H9 (cell line): Measurements from ENCODE around the gene ULK4. TPM values are rescaled to one million over a fixed set of nuclear protein-coding genes. Genes with fewer than 3 reads are reported as not detected.

Source experiments
- DNase-seq: peaks from one replicate; pipeline ENCODE4 v3.0.0-alpha.2; 2017
- H2AFZ ChIP-seq: one replicate; pipeline ENCODE4 v1.6.1; 2013; ENCODE audit warnings: mild to moderate bottlenecking, low read length, control low read depth, moderate library complexity
- H2AK5ac ChIP-seq: 2 replicates; pipeline ENCODE4 v1.6.1; 2013; ENCODE audit warnings: low read length, control low read depth, mixed read lengths; ENCODE audit not compliant: insufficient read length
- H2BK120ac ChIP-seq: one replicate; pipeline ENCODE4 v1.6.1; 2013; ENCODE audit warnings: low read depth, mild to moderate bottlenecking, low read length, control low read depth, inconsistent platforms; ENCODE audit not compliant: poor library complexity, severe bottlenecking
- H2BK12ac ChIP-seq: 2 replicates; pipeline ENCODE4 v1.6.1; 2013; ENCODE audit warnings: low read length, control low read depth, mixed read lengths, low read depth; ENCODE audit not compliant: insufficient read length
- H2BK15ac ChIP-seq: 2 replicates; pipeline ENCODE4 v1.6.1; 2013; ENCODE audit warnings: low read depth, low read length, control low read depth
- H2BK20ac ChIP-seq: one replicate; pipeline ENCODE4 v1.6.1; 2013; ENCODE audit warnings: low read depth, mild to moderate bottlenecking, low read length, control low read depth, inconsistent platforms; ENCODE audit not compliant: poor library complexity, severe bottlenecking
- H2BK5ac ChIP-seq: 2 replicates; pipeline ENCODE4 v1.6.1; 2013; ENCODE audit warnings: low read length, control low read depth, mixed read lengths; ENCODE audit not compliant: insufficient read length
- H3K14ac ChIP-seq: 2 replicates; pipeline ENCODE4 v1.6.1; 2013; ENCODE audit warnings: low read length, control low read depth; ENCODE audit not compliant: insufficient read depth
- H3K18ac ChIP-seq: 2 replicates; pipeline ENCODE4 v1.6.1; 2013; ENCODE audit warnings: low read depth, mild to moderate bottlenecking, mixed read lengths, low read length, control low read depth; ENCODE audit not compliant: insufficient read length
- H3K23ac ChIP-seq: 2 replicates; pipeline ENCODE4 v1.6.1; 2013; ENCODE audit warnings: low read length, control low read depth, mixed read lengths, low read depth; ENCODE audit not compliant: insufficient read length
- H3K23me2 ChIP-seq: 2 replicates; pipeline ENCODE4 v1.6.1; 2013; ENCODE audit warnings: low read depth, mild to moderate bottlenecking, mixed read lengths, low read length, control low read depth; ENCODE audit not compliant: insufficient read length, poor library complexity, severe bottlenecking
- H3K27ac ChIP-seq: 2 replicates; pipeline ENCODE4 v1.5.1; 2013; ENCODE audit warnings: low read length, control low read depth, mixed read lengths, low read depth; ENCODE audit not compliant: insufficient read length
- H3K27me3 ChIP-seq: 2 replicates; pipeline ENCODE4 v1.6.1; 2013; ENCODE audit warnings: low read length, control low read depth, inconsistent platforms; ENCODE audit not compliant: insufficient read depth
- H3K4ac ChIP-seq: 2 replicates; pipeline ENCODE4 v1.6.1; 2013; ENCODE audit warnings: low read depth, mild to moderate bottlenecking, control low read depth, inconsistent platforms, low read length, moderate library complexity
- H3K4me1 ChIP-seq: 2 replicates; pipeline ENCODE4 v1.6.1; 2013; ENCODE audit warnings: low read length, control low read depth, inconsistent platforms; ENCODE audit not compliant: insufficient read depth
- H3K4me2 ChIP-seq: 2 replicates; pipeline ENCODE4 v1.6.1; 2013; ENCODE audit warnings: low read length, control low read depth, mixed read lengths; ENCODE audit not compliant: insufficient read length, insufficient read depth
- H3K56ac ChIP-seq: 2 replicates; pipeline ENCODE4 v1.6.1; 2013; ENCODE audit warnings: low read depth, mild to moderate bottlenecking, mixed read lengths, low read length, control low read depth; ENCODE audit not compliant: insufficient read length
- H3K79me1 ChIP-seq: 2 replicates; pipeline ENCODE4 v1.6.1; 2013; ENCODE audit warnings: low read depth, mild to moderate bottlenecking, moderate library complexity, low read length, control low read depth, inconsistent platforms; ENCODE audit not compliant: insufficient read depth, poor library complexity, severe bottlenecking
- H3K79me2 ChIP-seq: 2 replicates; pipeline ENCODE4 v1.6.1; 2013; ENCODE audit warnings: low read length, control low read depth, inconsistent platforms; ENCODE audit not compliant: insufficient read depth
- H3K9ac ChIP-seq: 2 replicates; pipeline ENCODE4 v1.6.1; 2013; ENCODE audit warnings: low read length, control low read depth, mixed read lengths; ENCODE audit not compliant: insufficient read length; ENCODE audit errors: extremely low read depth
- H3K9me3 ChIP-seq: one replicate; pipeline ENCODE4 v1.6.1; 2013; ENCODE audit warnings: low read depth, low read length, inconsistent platforms; ENCODE audit not compliant: control insufficient read depth
- H3T11ph ChIP-seq: one replicate; pipeline ENCODE4 v1.6.1; 2013; ENCODE audit warnings: mild to moderate bottlenecking, low read length, control low read depth, inconsistent platforms
- H4K20me1 ChIP-seq: one replicate; pipeline ENCODE4 v1.6.1; 2013; ENCODE audit not compliant: control insufficient read depth, insufficient read length, insufficient read depth
- H4K5ac ChIP-seq: 2 replicates; pipeline ENCODE4 v1.6.1; 2013; ENCODE audit warnings: low read depth, mild to moderate bottlenecking, mixed read lengths, low read length, control low read depth; ENCODE audit not compliant: insufficient read length
- H4K8ac ChIP-seq: replicated peaks from 2 replicates; pipeline ENCODE4 v1.6.1; 2013; ENCODE audit warnings: low read length, control low read depth, mixed read lengths, low read depth; ENCODE audit not compliant: insufficient read length
- H4K91ac ChIP-seq: 2 replicates; pipeline ENCODE4 v1.6.1; 2013; ENCODE audit warnings: low read depth, mild to moderate bottlenecking, moderate library complexity, mixed read lengths, low read length, control low read depth; ENCODE audit not compliant: insufficient read length
- H3K27ac Mint-ChIP-seq, 3 experiments: 2 replicates in 2 of 3; 3 replicates in 1 of 3; pipeline ENCODE4 v1.8.0; 2020 to 2021; ENCODE audit warnings: mixed read lengths in 3 of 3, mild to moderate bottlenecking in 1 of 3, moderate library complexity in 1 of 3
- H3K27me3 Mint-ChIP-seq: 2 replicates; pipeline ENCODE4 v1.8.0; 2021; ENCODE audit warnings: low read depth, mild to moderate bottlenecking, moderate library complexity, mixed read lengths
- H3K36me3 Mint-ChIP-seq, 3 experiments: 2 replicates in 2 of 3; 3 replicates in 1 of 3; pipeline ENCODE4 v1.8.0; 2020 to 2021; ENCODE audit warnings: low read depth in 3 of 3, mixed read lengths in 3 of 3; ENCODE audit not compliant: insufficient read depth in 1 of 3
- H3K4me1 Mint-ChIP-seq, 2 experiments: 2 replicates each; pipeline ENCODE4 v1.8.0; 2020; ENCODE audit warnings: mixed read lengths in 2 of 2
- H3K4me3 Mint-ChIP-seq, 2 experiments: 2 replicates in 1 of 2; 3 replicates in 1 of 2; pipeline ENCODE4 v1.8.0; 2020 to 2021; ENCODE audit warnings: mild to moderate bottlenecking in 2 of 2, mixed read lengths in 2 of 2, moderate library complexity in 1 of 2
- H3K9me3 Mint-ChIP-seq, 2 experiments: 2 replicates in 1 of 2; 3 replicates in 1 of 2; pipeline ENCODE4 v1.8.0; 2020; ENCODE audit warnings: mild to moderate bottlenecking in 2 of 2, mixed read lengths in 2 of 2, moderate library complexity in 1 of 2
- WGBS: extraction: QIAGEN DNeasy Blood & Tissue Kit; methylation state at CpG from one replicate; pipeline ENCODE4 v1.1.7; 2013; ENCODE audit warnings: missing lambda C conversion rate, low lambda C conversion rate, mixed read lengths; ENCODE audit not compliant: insufficient read length; ENCODE audit errors: extremely low coverage; 5-methylcytosine and 5-hydroxymethylcytosine counted together
- total RNA-seq: library from RNA; stranded (reverse); gene quantifications from 2 replicates; pipeline ENCODE4 v1.2.1, GENCODE V29; 2021
- TF ChIP-seq, protein P1 (sequence below): fragments of 200-600 bp; sonication (generic); conservative IDR thresholded peaks from 3 replicates; pipeline ENCODE4 v1.8.0; 2021; ENCODE audit warnings: antibody characterized with exemption, mild to moderate bottlenecking

Gene ULK4
- total RNA-seq, 1 experiment from 2014 or later, result 12.9 TPM

DNA sequence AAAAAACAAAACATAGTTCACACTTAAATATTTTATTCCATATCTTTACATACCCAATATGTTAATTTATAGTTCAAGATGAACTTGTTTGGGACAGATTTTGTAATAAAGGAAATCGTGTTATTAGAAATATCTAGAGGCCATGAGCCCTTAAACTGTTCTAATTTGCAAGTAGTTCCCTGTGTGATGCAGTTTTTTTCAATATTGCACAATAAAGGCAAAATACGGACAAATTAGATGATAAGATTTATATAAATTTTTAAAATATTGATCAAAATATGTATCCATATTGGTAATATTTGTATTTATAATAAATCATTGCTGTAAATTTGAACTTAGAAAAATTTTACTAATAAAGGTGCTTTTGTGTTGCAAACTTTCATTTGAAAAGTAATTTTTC is 738.8 kb downstream of the ULK4 start:
- H2AK5ac ChIP-seq, result no peak overlapping the region
- H3K56ac ChIP-seq, result no peak overlapping the region
- H2AFZ ChIP-seq, result no peak overlapping the region
- H2BK120ac ChIP-seq, result no peak overlapping the region
- TF ChIP-seq, protein P1, sequence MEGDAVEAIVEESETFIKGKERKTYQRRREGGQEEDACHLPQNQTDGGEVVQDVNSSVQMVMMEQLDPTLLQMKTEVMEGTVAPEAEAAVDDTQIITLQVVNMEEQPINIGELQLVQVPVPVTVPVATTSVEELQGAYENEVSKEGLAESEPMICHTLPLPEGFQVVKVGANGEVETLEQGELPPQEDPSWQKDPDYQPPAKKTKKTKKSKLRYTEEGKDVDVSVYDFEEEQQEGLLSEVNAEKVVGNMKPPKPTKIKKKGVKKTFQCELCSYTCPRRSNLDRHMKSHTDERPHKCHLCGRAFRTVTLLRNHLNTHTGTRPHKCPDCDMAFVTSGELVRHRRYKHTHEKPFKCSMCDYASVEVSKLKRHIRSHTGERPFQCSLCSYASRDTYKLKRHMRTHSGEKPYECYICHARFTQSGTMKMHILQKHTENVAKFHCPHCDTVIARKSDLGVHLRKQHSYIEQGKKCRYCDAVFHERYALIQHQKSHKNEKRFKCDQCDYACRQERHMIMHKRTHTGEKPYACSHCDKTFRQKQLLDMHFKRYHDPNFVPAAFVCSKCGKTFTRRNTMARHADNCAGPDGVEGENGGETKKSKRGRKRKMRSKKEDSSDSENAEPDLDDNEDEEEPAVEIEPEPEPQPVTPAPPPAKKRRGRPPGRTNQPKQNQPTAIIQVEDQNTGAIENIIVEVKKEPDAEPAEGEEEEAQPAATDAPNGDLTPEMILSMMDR, result no peak
- H2BK20ac ChIP-seq, result no peak overlapping the region
- Mint-ChIP-seq H3K27me3 (no peaks in the 10 kb centered on the region), H3K9me3 (no peaks in the 10 kb centered on the region), H3K36me3 (peaks cover 29 to 44% (median 42%) of the 10 kb centered on the region in 3 experiments), H3K4me3 (no peak overlapping the region), H3K27ac (no peak overlapping the region), H3K4me1 (peaks cover 24 to 25% of the 10 kb centered on the region in 2 experiments)
- no peak overlapping the region for H3K14ac ChIP-seq
- no peak overlapping the region for H3K4ac ChIP-seq
- no peak overlapping the region for H2BK15ac ChIP-seq
- no peaks in the 10 kb centered on the region for H3K9me3 ChIP-seq
- H3K27ac ChIP-seq, result no peak overlapping the region
- H3K23ac ChIP-seq, result no peak overlapping the region
- no peak overlapping the region for H3K4me2 ChIP-seq
- peaks cover 29% of the 10 kb centered on the region; the same call in 1 of the 2 replicates for H3K79me2 ChIP-seq
- H4K5ac ChIP-seq, result no peak overlapping the region
- H3K18ac ChIP-seq, result no peak overlapping the region
- H3K4me1 ChIP-seq, result no peaks in the 10 kb centered on the region; the same call in 1 of the 2 replicates
- H3K23me2 ChIP-seq, result no peaks in the 10 kb centered on the region
- H4K20me1 ChIP-seq, result no peaks in the 10 kb centered on the region
- no peak overlapping the region for H2BK12ac ChIP-seq
- no peak for DNase-seq
- no peak overlapping the region for H3T11ph ChIP-seq
- H4K8ac ChIP-seq, result no peak overlapping the region
- H4K91ac ChIP-seq, result no peak overlapping the region
- H3K27me3 ChIP-seq, result no peaks in the 10 kb centered on the region
- WGBS, result no CpG with 5 or more reads among the region's 2 CpGs
- H2BK5ac ChIP-seq, result no peak overlapping the region
- no peak overlapping the region for H3K9ac ChIP-seq
- peaks cover 8% of the 10 kb centered on the region for H3K79me1 ChIP-seq
